A549 (cell line): ENCODE data around the gene KLHDC3. TPM values are rescaled to one million over a fixed set of nuclear protein-coding genes. Genes with fewer than 3 reads are reported as not detected.

ENCODE experiments used
- ATAC-seq, 2 experiments: fragments of 200-7000 bp in 1 of 2; fragments of >200 bp in 1 of 2; cut with Nextera tagmentation in 1 of 2; cut with Tn5 transposase in 1 of 2; 3 replicates each; pipeline versions ENCODE4 v1.8.0 to v1.9.1; 2018 to 2020; ENCODE audit warnings: mild to moderate bottlenecking in 1 of 2, moderate library complexity in 1 of 2
- CTCF ChIA-PET: fragments of 300-600 bp; sonication (Branson Sonifier 250); formaldehyde crosslinking; extraction: SDS; loops from one replicate; lab custom pipeline; 2021; ENCODE audit warnings: antibody characterized with exemption, inconsistent platforms; lab: Yijun Ruan, JAX
- POLR2A ChIA-PET: fragments of 350-600 bp; formaldehyde crosslinking; extraction: SDS; loops from one replicate; lab custom pipeline; 2021; ENCODE audit warnings: antibody characterized with exemption, inconsistent platforms; lab: Yijun Ruan, JAX
- DNase-seq, 2 experiments: peaks; one replicate each; pipeline versions ENCODE4 v3.0.0 to v3.0.0-alpha.2; 2011 to 2016; ENCODE audit warnings: low read depth in 1 of 2, low spot score in 1 of 2
- FAIRE-seq: peaks from 2 replicates; lab custom pipeline; 2011; peaks lifted over from hg19 to GRCh38; lab: Jason Lieb, UNC
- H3K27ac ChIP-seq, 2 experiments: fragments of >200 bp; sonication (Bioruptor Twin); formaldehyde crosslinking; 3 replicates each; pipeline ENCODE4 v1.5.1; 2016 to 2017
- H3K4me1 ChIP-seq: fragments of >200 bp; sonication (Bioruptor Twin); formaldehyde crosslinking; 3 replicates; pipeline ENCODE4 v1.6.1; 2016
- H3K4me2 ChIP-seq: fragments of >200 bp; sonication (Bioruptor Twin); formaldehyde crosslinking; 3 replicates; pipeline ENCODE4 v1.6.1; 2016
- H3K4me3 ChIP-seq: fragments of >200 bp; sonication (Bioruptor Twin); formaldehyde crosslinking; 3 replicates; pipeline ENCODE4 v1.5.1; 2016
- H3K9me3 ChIP-seq: fragments of >200 bp; sonication (Bioruptor Twin); formaldehyde crosslinking; 3 replicates; pipeline ENCODE4 v1.6.1; 2016
- CHD4 ChIP-seq: fragments of 200-600 bp; sonication (generic); IDR thresholded peaks from 2 replicates; pipeline ENCODE4 v1.6.1; 2016; ENCODE audit warnings: antibody characterized with exemption, mild to moderate bottlenecking, borderline replicate concordance
- ELK1 ChIP-seq: fragments of 150-350 bp; IDR thresholded peaks from 2 replicates; pipeline ENCODE4 v1.6.1; 2014; ENCODE audit warnings: low read depth, mild to moderate bottlenecking, low read length
- EP300 ChIP-seq, 2 experiments: fragments of >200 bp; sonication (Bioruptor Twin); formaldehyde crosslinking; IDR thresholded peaks; 2 replicates in 1 of 2; 3 replicates in 1 of 2; pipeline ENCODE4 v1.6.1; 2016 to 2017
- ESRRA ChIP-seq: fragments of 150-350 bp; IDR thresholded peaks from 2 replicates; pipeline ENCODE4 v1.6.1; 2014; ENCODE audit warnings: mild to moderate bottlenecking, low read length, borderline replicate concordance
- FOSL2 ChIP-seq, 2 experiments: fragments of 450-650 bp in 1 of 2; fragments of >200 bp in 1 of 2; sonication (Bioruptor Twin) in 1 of 2; formaldehyde crosslinking; IDR thresholded peaks; 2 replicates each; pipeline versions ENCODE4 v1.5.0 to v1.6.1; 2016 to 2020; ENCODE audit warnings: mild to moderate bottlenecking in 1 of 2, moderate library complexity in 1 of 2
- FOXS1 ChIP-seq: fragments of 250-450 bp; sonication (Bioruptor Pico); IDR thresholded peaks from 2 replicates; pipeline ENCODE4 v1.5.0; 2020; ENCODE audit warnings: mild to moderate bottlenecking, moderate library complexity
- HES2 ChIP-seq: fragments of >200 bp; sonication (Bioruptor Twin); formaldehyde crosslinking; IDR thresholded peaks from 2 replicates; pipeline ENCODE4 v1.6.1; 2016
- HOXB5 ChIP-seq: fragments of 250-450 bp; sonication (Bioruptor Pico); IDR thresholded peaks from 2 replicates; pipeline ENCODE4 v1.5.0; 2020; ENCODE audit warnings: mild to moderate bottlenecking, moderate library complexity
- JUN ChIP-seq, 2 experiments: fragments of >200 bp; sonication (Bioruptor Twin); formaldehyde crosslinking; IDR thresholded peaks; 2 replicates in 1 of 2; 3 replicates in 1 of 2; pipeline ENCODE4 v1.6.1; 2016 to 2017
- JUNB ChIP-seq: fragments of >200 bp; sonication (Bioruptor Twin); formaldehyde crosslinking; IDR thresholded peaks from 2 replicates; pipeline ENCODE4 v1.6.1; 2016
- KDM1A ChIP-seq: fragments of 200-600 bp; sonication (generic); IDR thresholded peaks from 2 replicates; pipeline ENCODE4 v1.6.1; 2016; ENCODE audit warnings: low read depth, mild to moderate bottlenecking
- KDM5A ChIP-seq: fragments of 200-600 bp; sonication (generic); IDR thresholded peaks from 2 replicates; pipeline ENCODE4 v1.6.1; 2016; ENCODE audit warnings: antibody characterized with exemption, mild to moderate bottlenecking
- MAFK ChIP-seq: fragments of 450-650 bp; IDR thresholded peaks from 2 replicates; pipeline ENCODE4 v1.6.1; 2014; ENCODE audit not compliant: partially characterized antibody
- MAX ChIP-seq: IDR thresholded peaks from 2 replicates; pipeline ENCODE4 v1.6.1; 2012
- MAZ ChIP-seq: fragments of 150-350 bp; IDR thresholded peaks from 2 replicates; pipeline ENCODE4 v1.6.1; 2014; ENCODE audit warnings: antibody characterized with exemption, low read depth, low read length, borderline replicate concordance
- NFE2L2 ChIP-seq: fragments of 150-350 bp; conservative IDR thresholded peaks from 2 replicates; pipeline ENCODE4 v1.6.1; 2014; ENCODE audit warnings: low read length
- NPAS2 ChIP-seq: fragments of 250-450 bp; sonication (Bioruptor Pico); IDR thresholded peaks from 2 replicates; pipeline ENCODE4 v1.8.0; 2022; ENCODE audit warnings: mild to moderate bottlenecking, moderate library complexity, borderline replicate concordance
- PHF8 ChIP-seq: fragments of 200-600 bp; sonication (generic); IDR thresholded peaks from 2 replicates; pipeline ENCODE4 v1.6.1; 2016; ENCODE audit warnings: low read depth, mild to moderate bottlenecking, antibody characterized with exemption, moderate library complexity, borderline replicate concordance
- POLR2A ChIP-seq: IDR thresholded peaks from 2 replicates; pipeline ENCODE4 v1.6.1; 2012; ENCODE audit warnings: mild to moderate bottlenecking, low read length
- POLR2AphosphoS2 ChIP-seq: conservative IDR thresholded peaks from 2 replicates; pipeline ENCODE4 v1.6.1; 2012; ENCODE audit warnings: low read length, improper control_type of control experiment, inconsistent platforms
- RAD21 ChIP-seq, 2 experiments: fragments of >200 bp in 1 of 2; sonication (Bioruptor Twin) in 1 of 2; formaldehyde crosslinking in 1 of 2; IDR thresholded peaks in 1 of 2; conservative IDR thresholded peaks in 1 of 2; 2 replicates in 1 of 2; 3 replicates in 1 of 2; pipeline ENCODE4 v1.6.1; 2012 to 2018; ENCODE audit warnings: inconsistent platforms in 1 of 2
- RARB ChIP-seq: fragments of 250-450 bp; sonication (Bioruptor Pico); IDR thresholded peaks from 2 replicates; pipeline ENCODE4 v1.8.0; 2021; ENCODE audit warnings: mild to moderate bottlenecking, moderate library complexity
- SMC3 ChIP-seq: fragments of >200 bp; sonication (Bioruptor Twin); formaldehyde crosslinking; IDR thresholded peaks from 3 replicates; pipeline ENCODE4 v1.6.1; 2018; ENCODE audit warnings: inconsistent platforms
- ZC3H11A ChIP-seq: fragments of 450-650 bp; IDR thresholded peaks from 2 replicates; pipeline ENCODE4 v1.6.1; 2014; ENCODE audit warnings: antibody characterized with exemption, mild to moderate bottlenecking
- ZSCAN20 ChIP-seq: fragments of 250-450 bp; sonication (Bioruptor Pico); IDR thresholded peaks from 2 replicates; pipeline ENCODE4 v1.8.0; 2022; ENCODE audit warnings: mild to moderate bottlenecking, moderate library complexity
- WGBS: methylation state at CpG from one replicate; pipeline ENCODE4 v1.1.6; 2017; ENCODE audit errors: missing lambda C conversion rate; 5-methylcytosine and 5-hydroxymethylcytosine counted together
- polyA plus RNA-seq, 4 experiments: library from polyadenylated mRNA; depleted of rRNA in 3 of 4; stranded (reverse); fragments of >200 nt; fragmentation: RNase III in 1 of 4; extraction: RNeasy Plus Mini Kit Qiagen cat#74134 plus additional on column Dnase treatment in 1 of 4; gene quantifications; 2 replicates in 3 of 4; 3 replicates in 1 of 4; pipeline ENCODE4 v1.2.3, GENCODE V29; 2011 to 2017
- TF ChIP-seq, protein P1 (sequence below): fragments of 450-650 bp; IDR thresholded peaks from 2 replicates; pipeline ENCODE4 v1.6.1; 2014; ENCODE audit warnings: antibody characterized with exemption
- TF ChIP-seq, protein P2 (sequence below): IDR thresholded peaks from 2 replicates; pipeline ENCODE4 v1.6.1; 2012
- TF ChIP-seq, protein P3 (sequence below): fragments of >200 bp; sonication (Bioruptor Twin); formaldehyde crosslinking; IDR thresholded peaks from 3 replicates; pipeline ENCODE4 v1.6.1; 2016
- TF ChIP-seq, protein P4 (sequence below): fragments of 200-600 bp; sonication (generic); IDR thresholded peaks from 2 replicates; pipeline ENCODE4 v1.6.1; 2016; ENCODE audit warnings: antibody characterized with exemption, mild to moderate bottlenecking, moderate library complexity

Gene KLHDC3
- polyA plus RNA-seq, 2 of the 4 experiments (the other 2 are of a cell fraction): 18.8 to 28.0 TPM

- TF ChIP-seq CHD4: no peak
These were observed 44.5 kb downstream of the KLHDC3 start (continued) for GRCh38 chr6:43058531-43058930.

DNA sequence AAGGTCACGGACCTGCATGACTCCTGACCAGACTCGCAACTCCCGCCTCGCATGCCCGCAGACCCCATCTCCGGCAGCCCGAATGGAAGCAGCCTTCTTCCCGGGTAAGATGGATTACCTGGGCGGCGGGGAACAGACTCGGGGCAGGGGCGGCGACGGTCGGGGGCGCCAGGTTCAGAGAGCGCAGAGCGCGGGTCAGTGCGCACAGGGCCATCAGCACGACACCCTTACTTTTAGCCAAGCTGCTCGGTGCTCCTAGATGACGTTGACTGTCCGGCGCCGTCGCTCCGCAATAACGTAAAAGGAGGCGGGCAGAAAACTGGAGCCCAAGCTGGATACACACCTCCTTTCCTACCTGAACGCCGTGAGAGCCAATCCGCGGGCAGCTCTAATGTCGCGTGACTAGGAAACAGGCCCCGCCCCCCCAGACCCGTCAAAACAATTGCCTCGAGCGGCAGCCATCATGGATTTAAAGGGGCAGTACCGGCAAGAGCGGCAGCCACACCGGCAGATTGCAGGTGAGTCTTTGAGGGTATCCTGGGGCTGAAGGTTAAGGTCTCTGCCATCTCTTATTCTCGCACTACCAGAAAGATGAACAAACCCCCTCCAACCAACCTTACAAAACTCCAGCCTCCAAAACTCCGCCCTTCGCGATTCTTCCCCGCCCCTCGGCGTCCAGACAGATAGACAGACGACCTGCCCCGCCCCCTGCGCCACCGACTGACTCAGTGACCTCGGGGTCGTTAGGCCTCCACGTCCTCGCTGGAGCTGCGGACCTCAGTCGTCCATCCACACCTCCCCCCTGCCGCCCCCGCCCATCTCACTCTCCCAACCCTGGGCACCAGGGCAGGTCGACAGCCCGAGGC, 45.4 kb downstream of the KLHDC3 start, which contains the start of the genes KLC4 and MRPL2:
Gene KLC4, plus strand, starts transcription at position 464 of the 866 bp plus-strand sequence. CDS start 1,705 bp downstream, outside the sequence.
Gene MRPL2, minus strand, starts transcription at position 267 of the 866 bp plus-strand sequence. Its CDS starts 53 bp downstream, at position 214.
- no peak for FAIRE-seq
- under 1% methylated on average over 22 of the region's 64 CpGs for WGBS
- H3K9me3 ChIP-seq: no peaks in the 10 kb centered on the region
- peak; percentile 88 to 96 for ATAC-seq
- CTCF ChIA-PET: interaction anchor here (1.0 to 1.9 kb wide), 5 partner anchors 9 to 112 kb away, joined by 3 to 13 read pairs (median 4); no protein-coding TSS in a partner anchor
- POLR2A ChIA-PET: interaction anchor here (0.6 to 1.5 kb wide), 9 partner anchors 15 to 1068 kb away, joined by 3 to 10 read pairs (median 4); partner anchors contain the start of genes KLHDC3, MEA1, PEX6 and PPP2R5D
- peak in 1 of 2 experiments; percentile 71; a peak in 2 of 5 replicates for TF ChIP-seq JUN (IDR thresholded peaks at IDR 0.05)
- peak; percentile 85; the same call in 1 of the 2 replicates for TF ChIP-seq PHF8
- no peak for TF ChIP-seq ZSCAN20
- TF ChIP-seq EP300 (IDR thresholded peaks at IDR 0.05): no peak
- no peak for TF ChIP-seq POLR2AphosphoS2
- no peak for TF ChIP-seq RAD21 (conservative IDR thresholded peaks at IDR 0.05 in 1 of 2, IDR thresholded peaks at IDR 0.05 in 1 of 2)
- no peak for TF ChIP-seq FOSL2 (IDR thresholded peaks at IDR 0.05)
- peak; percentile 17; the same call in 1 of the 2 replicates for TF ChIP-seq FOSL2 (CRISPR knock-in tag; IDR thresholded peaks at IDR 0.05)
- TF ChIP-seq, protein P1, sequence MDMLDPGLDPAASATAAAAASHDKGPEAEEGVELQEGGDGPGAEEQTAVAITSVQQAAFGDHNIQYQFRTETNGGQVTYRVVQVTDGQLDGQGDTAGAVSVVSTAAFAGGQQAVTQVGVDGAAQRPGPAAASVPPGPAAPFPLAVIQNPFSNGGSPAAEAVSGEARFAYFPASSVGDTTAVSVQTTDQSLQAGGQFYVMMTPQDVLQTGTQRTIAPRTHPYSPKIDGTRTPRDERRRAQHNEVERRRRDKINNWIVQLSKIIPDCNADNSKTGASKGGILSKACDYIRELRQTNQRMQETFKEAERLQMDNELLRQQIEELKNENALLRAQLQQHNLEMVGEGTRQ: 0 out of 2 replicates have a peak, but pooled peaks have one; percentile 36
- peak; percentile 61 for TF ChIP-seq MAX
- TF ChIP-seq NFE2L2: no peak
- TF ChIP-seq KDM5A: peak; percentile 85
- TF ChIP-seq FOXS1 (CRISPR knock-in tag): no peak
- peak; percentile 85 for TF ChIP-seq POLR2A
- TF ChIP-seq NPAS2 (CRISPR knock-in tag): no peak
- TF ChIP-seq ZC3H11A: no peak
- TF ChIP-seq, protein P2, sequence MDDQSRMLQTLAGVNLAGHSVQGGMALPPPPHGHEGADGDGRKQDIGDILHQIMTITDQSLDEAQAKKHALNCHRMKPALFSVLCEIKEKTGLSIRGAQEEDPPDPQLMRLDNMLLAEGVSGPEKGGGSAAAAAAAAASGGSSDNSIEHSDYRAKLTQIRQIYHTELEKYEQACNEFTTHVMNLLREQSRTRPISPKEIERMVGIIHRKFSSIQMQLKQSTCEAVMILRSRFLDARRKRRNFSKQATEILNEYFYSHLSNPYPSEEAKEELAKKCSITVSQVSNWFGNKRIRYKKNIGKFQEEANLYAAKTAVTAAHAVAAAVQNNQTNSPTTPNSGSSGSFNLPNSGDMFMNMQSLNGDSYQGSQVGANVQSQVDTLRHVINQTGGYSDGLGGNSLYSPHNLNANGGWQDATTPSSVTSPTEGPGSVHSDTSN: no peak
- TF ChIP-seq, protein P3, sequence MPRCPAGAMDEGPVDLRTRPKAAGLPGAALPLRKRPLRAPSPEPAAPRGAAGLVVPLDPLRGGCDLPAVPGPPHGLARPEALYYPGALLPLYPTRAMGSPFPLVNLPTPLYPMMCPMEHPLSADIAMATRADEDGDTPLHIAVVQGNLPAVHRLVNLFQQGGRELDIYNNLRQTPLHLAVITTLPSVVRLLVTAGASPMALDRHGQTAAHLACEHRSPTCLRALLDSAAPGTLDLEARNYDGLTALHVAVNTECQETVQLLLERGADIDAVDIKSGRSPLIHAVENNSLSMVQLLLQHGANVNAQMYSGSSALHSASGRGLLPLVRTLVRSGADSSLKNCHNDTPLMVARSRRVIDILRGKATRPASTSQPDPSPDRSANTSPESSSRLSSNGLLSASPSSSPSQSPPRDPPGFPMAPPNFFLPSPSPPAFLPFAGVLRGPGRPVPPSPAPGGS: peak; percentile 65; the same call in 1 of the 3 replicates
- no peak for TF ChIP-seq MAFK
- TF ChIP-seq JUNB: no peak
- no peak for TF ChIP-seq HOXB5 (CRISPR knock-in tag)
- TF ChIP-seq, protein P4, sequence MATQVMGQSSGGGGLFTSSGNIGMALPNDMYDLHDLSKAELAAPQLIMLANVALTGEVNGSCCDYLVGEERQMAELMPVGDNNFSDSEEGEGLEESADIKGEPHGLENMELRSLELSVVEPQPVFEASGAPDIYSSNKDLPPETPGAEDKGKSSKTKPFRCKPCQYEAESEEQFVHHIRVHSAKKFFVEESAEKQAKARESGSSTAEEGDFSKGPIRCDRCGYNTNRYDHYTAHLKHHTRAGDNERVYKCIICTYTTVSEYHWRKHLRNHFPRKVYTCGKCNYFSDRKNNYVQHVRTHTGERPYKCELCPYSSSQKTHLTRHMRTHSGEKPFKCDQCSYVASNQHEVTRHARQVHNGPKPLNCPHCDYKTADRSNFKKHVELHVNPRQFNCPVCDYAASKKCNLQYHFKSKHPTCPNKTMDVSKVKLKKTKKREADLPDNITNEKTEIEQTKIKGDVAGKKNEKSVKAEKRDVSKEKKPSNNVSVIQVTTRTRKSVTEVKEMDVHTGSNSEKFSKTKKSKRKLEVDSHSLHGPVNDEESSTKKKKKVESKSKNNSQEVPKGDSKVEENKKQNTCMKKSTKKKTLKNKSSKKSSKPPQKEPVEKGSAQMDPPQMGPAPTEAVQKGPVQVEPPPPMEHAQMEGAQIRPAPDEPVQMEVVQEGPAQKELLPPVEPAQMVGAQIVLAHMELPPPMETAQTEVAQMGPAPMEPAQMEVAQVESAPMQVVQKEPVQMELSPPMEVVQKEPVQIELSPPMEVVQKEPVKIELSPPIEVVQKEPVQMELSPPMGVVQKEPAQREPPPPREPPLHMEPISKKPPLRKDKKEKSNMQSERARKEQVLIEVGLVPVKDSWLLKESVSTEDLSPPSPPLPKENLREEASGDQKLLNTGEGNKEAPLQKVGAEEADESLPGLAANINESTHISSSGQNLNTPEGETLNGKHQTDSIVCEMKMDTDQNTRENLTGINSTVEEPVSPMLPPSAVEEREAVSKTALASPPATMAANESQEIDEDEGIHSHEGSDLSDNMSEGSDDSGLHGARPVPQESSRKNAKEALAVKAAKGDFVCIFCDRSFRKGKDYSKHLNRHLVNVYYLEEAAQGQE: no peak; the same call in 1 of the 2 replicates
- TF ChIP-seq KDM1A: no peak
- TF ChIP-seq ESRRA: no peak
- TF ChIP-seq HES2: no peak
- TF ChIP-seq ELK1: no peak
- no peak for TF ChIP-seq RARB (CRISPR knock-in tag)
- TF ChIP-seq SMC3: no peak
- no peak for TF ChIP-seq MAZ
- peak within 1 kb of the TSS; percentile 100 for H3K4me3 ChIP-seq
- peak; percentile 97 to 98 for DNase-seq
- peak within 1 kb of the TSS; percentile 90 to 97 for H3K27ac ChIP-seq
- peaks cover 14% of the 10 kb centered on the region for H3K4me1 ChIP-seq
- H3K4me2 ChIP-seq: peak within 1 kb of the TSS; percentile 100
